NB4 (cell line): ENCODE measurements around the gene NHSL1.

ENCODE experiments used
- DNase-seq: peaks from one replicate; pipeline ENCODE4 v3.0.0; 2010; ENCODE audit warnings: low read depth
- H3K4me3 ChIP-seq: one replicate; pipeline ENCODE4 v1.5.1; 2011; ENCODE audit warnings: mild to moderate bottlenecking, low read depth, low read length, moderate library complexity
- CTCF ChIP-seq: IDR thresholded peaks from one replicate; pipeline ENCODE4 v1.5.1; 2012; ENCODE audit warnings: low read depth, low read length
- MYC ChIP-seq: IDR thresholded peaks from 2 replicates; pipeline ENCODE4 v1.6.1; 2011; ENCODE audit warnings: low read depth, low read length
- POLR2A ChIP-seq: IDR thresholded peaks from 2 replicates; pipeline ENCODE4 v1.6.1; 2011; ENCODE audit warnings: mild to moderate bottlenecking; ENCODE audit not compliant: insufficient read length; ENCODE audit errors: extremely low read depth
- TF ChIP-seq, protein P1 (sequence below): IDR thresholded peaks from 2 replicates; pipeline ENCODE4 v1.6.1; 2011; ENCODE audit warnings: low read depth, low read length

NHSL1 gene

DNA sequence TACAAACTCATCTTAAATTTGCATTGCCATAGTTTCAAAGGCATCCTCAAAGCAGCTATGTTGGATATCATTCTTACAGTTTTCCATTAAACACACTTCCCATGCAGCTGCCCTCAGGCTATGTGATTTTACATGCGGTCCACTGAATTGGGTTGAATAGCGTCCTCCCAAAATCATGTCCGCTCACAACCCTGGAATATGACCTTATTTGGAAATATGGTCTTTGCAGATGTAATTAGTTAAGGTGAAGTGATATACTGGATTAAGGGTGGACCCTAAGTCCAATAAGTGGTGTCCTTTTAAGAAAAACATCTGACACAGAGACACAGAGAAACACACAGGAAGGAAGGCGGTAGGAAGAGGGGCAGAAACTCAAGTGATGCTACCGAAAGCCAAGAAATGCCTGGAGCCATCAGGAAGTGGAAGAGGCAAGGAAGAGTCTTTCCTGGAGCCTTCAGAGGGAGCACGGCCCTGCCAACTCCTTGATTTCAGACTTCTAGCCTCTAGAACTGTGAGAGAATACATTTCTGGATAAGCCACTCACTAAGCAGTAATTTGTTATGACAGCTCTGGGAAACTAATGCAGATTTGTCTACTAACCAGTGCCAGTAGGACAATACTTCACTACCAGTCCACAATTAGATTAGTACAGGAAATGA is 42.7 kb upstream of the NHSL1 start:
- no peak overlapping the region for H3K4me3 ChIP-seq
- DNase-seq = no peak
- no peak for TF ChIP-seq CTCF
- TF ChIP-seq, protein P1, sequence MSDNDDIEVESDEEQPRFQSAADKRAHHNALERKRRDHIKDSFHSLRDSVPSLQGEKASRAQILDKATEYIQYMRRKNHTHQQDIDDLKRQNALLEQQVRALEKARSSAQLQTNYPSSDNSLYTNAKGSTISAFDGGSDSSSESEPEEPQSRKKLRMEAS = no peak
- TF ChIP-seq MYC = no peak
- TF ChIP-seq POLR2A = no peak

DNA sequence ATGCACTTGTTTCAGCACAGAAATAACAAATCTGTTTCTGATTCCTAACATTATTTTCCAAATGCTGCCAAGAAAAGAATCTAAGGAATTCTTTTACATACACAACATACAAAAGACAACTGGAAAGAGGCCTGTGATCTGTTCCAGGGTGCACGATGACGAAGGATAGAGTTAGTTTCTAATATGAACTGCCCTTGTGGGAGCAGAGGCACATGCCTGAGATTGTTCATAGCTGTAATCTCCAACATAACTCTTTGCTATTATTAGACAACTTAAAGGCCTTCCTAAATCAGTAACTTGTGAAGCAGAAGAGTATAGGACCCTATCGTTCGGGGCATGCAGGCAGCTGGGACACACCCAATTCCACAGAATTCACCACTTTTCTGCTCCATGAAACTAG is 41.2 kb upstream of the NHSL1 start:
- TF ChIP-seq, protein P1 = no peak
- no peak for TF ChIP-seq CTCF
- no peak for TF ChIP-seq MYC
- TF ChIP-seq POLR2A = no peak
- DNase-seq = no peak
- no peak overlapping the region for H3K4me3 ChIP-seq

- DNase-seq = no peak
- H3K4me3 ChIP-seq = no peak overlapping the region
- no peak for TF ChIP-seq CTCF
- TF ChIP-seq, protein P1 = no peak
- no peak for TF ChIP-seq MYC
- TF ChIP-seq POLR2A = no peak
These were observed 40.6 kb upstream of the NHSL1 start for GRCh38 chr6:138539876-138540275.

GRCh38 chr6:138538390-138539031 is 39.2 kb upstream of the NHSL1 start:
- no peak for DNase-seq
- no peak overlapping the region for H3K4me3 ChIP-seq
- TF ChIP-seq POLR2A (no peak), CTCF (no peak), MYC (no peak)
- TF ChIP-seq, protein P1 = no peak

DNA sequence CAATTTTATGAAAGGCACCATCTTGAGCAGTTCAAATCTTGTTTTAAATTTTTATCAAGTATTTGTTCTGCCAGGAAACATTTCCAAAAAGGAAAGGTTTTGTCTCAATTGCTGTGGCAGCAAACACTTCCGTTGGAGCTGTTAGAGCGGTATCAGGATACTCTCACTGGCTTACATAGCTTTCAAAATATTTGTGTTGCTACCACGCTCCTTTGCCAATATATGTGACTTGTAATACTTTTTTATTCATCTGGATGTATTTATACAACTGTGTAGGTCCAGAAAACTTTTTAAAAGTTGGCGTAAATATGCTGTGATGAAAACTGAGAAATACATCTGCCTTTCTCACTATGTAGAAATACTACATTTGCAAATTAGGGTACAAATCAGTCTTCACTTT is 37.8 kb upstream of the NHSL1 start:
- DNase-seq = no peak
- TF ChIP-seq MYC (no peak), CTCF (no peak), POLR2A (no peak)
- TF ChIP-seq, protein P1 = no peak
- no peak overlapping the region for H3K4me3 ChIP-seq
